Activated CD4-positive, alpha-beta memory T cell treated with anti-CD3 and anti-CD28 coated beads for 36 hours (primary cell): ENCODE measurements around the gene CIBAR2. TPM values are rescaled to one million over a fixed set of nuclear protein-coding genes. Genes with fewer than 3 reads are reported as not detected.

Source experiments
- CTCF ChIA-PET: fragments of 350-600 bp; sonication (Branson Sonifier 250); formaldehyde crosslinking; loops from one replicate; lab custom pipeline; 2021; ENCODE audit warnings: antibody characterized with exemption, inconsistent platforms; lab: Charles Lee
- POLR2A ChIA-PET: fragments of 350-600 bp; sonication (Branson Sonifier 250); formaldehyde crosslinking; loops from one replicate; lab custom pipeline; 2021; ENCODE audit warnings: antibody characterized with exemption; lab: Charles Lee
- DNase-seq: peaks from one replicate; pipeline ENCODE4 v3.0.0-alpha.2; 2020
- H3K27ac Mint-ChIP-seq: one replicate; pipeline ENCODE4 v1.8.0; 2021; ENCODE audit warnings: mixed read lengths
- H3K27me3 Mint-ChIP-seq: one replicate; pipeline ENCODE4 v1.8.0; 2021; ENCODE audit warnings: mixed read lengths
- H3K36me3 Mint-ChIP-seq: one replicate; pipeline ENCODE4 v1.8.0; 2021; ENCODE audit warnings: mixed read lengths
- H3K4me1 Mint-ChIP-seq: one replicate; pipeline ENCODE4 v1.8.0; 2021; ENCODE audit warnings: low read depth, mixed read lengths
- H3K4me3 Mint-ChIP-seq: one replicate; pipeline ENCODE4 v1.8.0; 2021; ENCODE audit warnings: mild to moderate bottlenecking, mixed read lengths
- H3K9me3 Mint-ChIP-seq: one replicate; pipeline ENCODE4 v1.8.0; 2021; ENCODE audit warnings: mixed read lengths
- intact Hi-C: fragments of 100-400 bp; cut with micrococcal nuclease; formaldehyde crosslinking; loops from one replicate; pipeline ENCODE4 v1.15.1; 2023
- total RNA-seq, 2 experiments: library from RNA; stranded (reverse); gene quantifications; one replicate each; pipeline ENCODE4 v1.2.3, GENCODE V29; 2021

The CIBAR2 gene
- total RNA-seq, 2 experiments from 2014 or later = not detected

- POLR2A ChIA-PET = no interaction called here
- intact Hi-C loops = no loop called here
Measured at GRCh38 chr16:85133290-85133599, 21.0 kb upstream of the CIBAR2 start.

GRCh38 chr16:85132456-85133289 lies 20.4 kb upstream of the CIBAR2 start:
- no peaks in the 10 kb centered on the region for H3K9me3 Mint-ChIP-seq
- CTCF ChIA-PET = interaction anchor here (0.7 kb wide), 1 partner anchor 13 kb away, joined by 3 read pairs; no protein-coding TSS in a partner anchor
- no peaks in the 10 kb centered on the region for H3K4me1 Mint-ChIP-seq
- no peaks in the 10 kb centered on the region for H3K36me3 Mint-ChIP-seq
- POLR2A ChIA-PET = no interaction called here
- intact Hi-C loops = no loop called here
- no peak overlapping the region for H3K27ac Mint-ChIP-seq
- H3K4me3 Mint-ChIP-seq = no peak overlapping the region
- H3K27me3 Mint-ChIP-seq = peaks cover 8% of the 10 kb centered on the region
- DNase-seq = no peak

More at GRCh38 chr16:85133290-85133599, 21.0 kb upstream of the CIBAR2 start:
- Mint-ChIP-seq H3K4me1 (no peaks in the 10 kb centered on the region), H3K4me3 (no peak overlapping the region), H3K27me3 (peaks cover 14% of the 10 kb centered on the region), H3K27ac (no peak overlapping the region), H3K9me3 (no peaks in the 10 kb centered on the region), H3K36me3 (no peaks in the 10 kb centered on the region)
- CTCF ChIA-PET = interaction anchor here (0.7 kb wide), 1 partner anchor 14 kb away, joined by 3 read pairs; no protein-coding TSS in a partner anchor
- no peak for DNase-seq

DNA sequence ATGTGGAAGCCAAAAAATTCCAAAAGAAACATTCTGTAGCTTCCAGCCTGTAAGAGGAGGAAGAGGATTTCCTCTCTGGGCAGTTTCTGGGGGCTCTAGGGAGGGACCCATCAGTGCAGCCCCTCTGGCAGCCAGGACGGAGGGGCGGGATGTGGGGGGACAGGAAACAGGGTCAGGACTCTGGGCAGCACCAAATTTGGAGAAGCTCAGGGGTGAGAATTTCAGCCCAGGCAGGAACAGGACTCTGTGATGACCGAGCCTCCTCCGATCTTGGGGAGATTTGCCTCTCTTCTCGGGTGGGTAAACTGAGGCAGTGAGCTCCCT lies 18.4 kb upstream of the CIBAR2 start:
- Mint-ChIP-seq H3K9me3 (no peaks in the 10 kb centered on the region), H3K4me1 (peaks cover 12% of the 10 kb centered on the region), H3K36me3 (no peaks in the 10 kb centered on the region), H3K27ac (no peak overlapping the region), H3K27me3 (no peaks in the 10 kb centered on the region), H3K4me3 (no peak overlapping the region)
- DNase-seq = no peak
- CTCF ChIA-PET = interaction anchor here (0.7 to 2.3 kb wide), 2 partner anchors 16 to 180 kb away, joined by 3 to 7 read pairs; no protein-coding TSS in a partner anchor
- intact Hi-C loops = no loop called here
- POLR2A ChIA-PET = no interaction called here

- Mint-ChIP-seq H3K36me3 (no peaks in the 10 kb centered on the region), H3K9me3 (no peaks in the 10 kb centered on the region), H3K27ac (no peak overlapping the region), H3K4me3 (no peak overlapping the region), H3K4me1 (peaks cover 12% of the 10 kb centered on the region), H3K27me3 (no peaks in the 10 kb centered on the region)
- CTCF ChIA-PET = interaction anchor here (0.7 to 2.3 kb wide), 2 partner anchors 15 to 179 kb away, joined by 3 to 7 read pairs; no protein-coding TSS in a partner anchor
- POLR2A ChIA-PET = no interaction called here
- no peak for DNase-seq
- intact Hi-C loops = no loop called here
Measured at GRCh38 chr16:85129876-85130704, 17.8 kb upstream of the CIBAR2 start.

DNA sequence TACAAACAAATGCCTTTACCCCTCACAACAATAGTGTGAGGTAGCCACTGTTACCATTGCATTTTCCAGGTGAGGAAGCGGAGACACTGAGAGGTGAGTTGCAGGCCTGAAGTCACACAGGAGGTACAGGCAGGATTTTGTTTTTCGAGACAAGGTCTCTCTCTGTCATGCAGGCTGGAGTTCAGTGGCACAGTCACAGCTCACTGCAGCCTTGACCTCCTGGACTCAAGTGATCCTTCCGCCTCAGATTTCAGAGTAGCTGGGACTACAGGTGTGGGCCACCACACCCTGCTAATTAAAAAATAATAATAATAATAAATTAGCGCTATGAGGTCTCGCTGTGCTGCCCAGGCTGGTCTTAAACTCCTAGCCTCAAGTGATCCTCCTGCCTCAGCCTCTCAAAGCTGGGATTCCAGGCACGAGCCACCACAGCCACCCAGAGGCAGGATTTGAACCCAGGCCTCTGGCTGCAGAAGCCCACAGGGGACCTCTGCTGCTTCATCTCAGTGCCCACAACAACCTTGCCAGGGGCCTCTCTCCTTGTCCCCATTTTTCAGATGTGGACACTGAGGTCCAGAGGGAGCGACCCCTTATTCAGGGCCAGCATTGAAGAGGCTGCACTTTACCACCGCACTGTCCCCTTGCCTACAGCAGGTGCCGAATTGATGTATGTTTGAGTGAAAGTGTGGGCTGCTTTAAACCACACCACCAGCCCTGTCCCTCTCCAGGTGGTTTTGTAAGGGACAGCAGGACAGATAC lies 16.0 kb upstream of the CIBAR2 start:
- Mint-ChIP-seq H3K27ac (no peak overlapping the region), H3K27me3 (no peaks in the 10 kb centered on the region), H3K9me3 (peaks cover 2% of the 10 kb centered on the region), H3K36me3 (no peaks in the 10 kb centered on the region), H3K4me1 (peaks cover 12% of the 10 kb centered on the region), H3K4me3 (no peak overlapping the region)
- ChIA-PET POLR2A (no interaction called here), CTCF (interaction anchor here (3.0 kb wide), 1 partner anchor 13 kb away, joined by 17 read pairs; no protein-coding TSS in a partner anchor)
- DNase-seq = no peak
- intact Hi-C loops = no loop called here

GRCh38 chr16:85127379-85127723 lies 15.1 kb upstream of the CIBAR2 start:
- Mint-ChIP-seq H3K4me3 (no peak overlapping the region), H3K27ac (no peak overlapping the region), H3K9me3 (peaks cover 2% of the 10 kb centered on the region), H3K4me1 (peaks cover 12% of the 10 kb centered on the region), H3K36me3 (no peaks in the 10 kb centered on the region), H3K27me3 (no peaks in the 10 kb centered on the region)
- no peak for DNase-seq
- intact Hi-C loops = no loop called here
- ChIA-PET POLR2A (no interaction called here), CTCF (interaction anchor here (0.6 to 3.0 kb wide), 2 partner anchors 12 to 55 kb away, joined by 3 to 17 read pairs; no protein-coding TSS in a partner anchor)

DNA sequence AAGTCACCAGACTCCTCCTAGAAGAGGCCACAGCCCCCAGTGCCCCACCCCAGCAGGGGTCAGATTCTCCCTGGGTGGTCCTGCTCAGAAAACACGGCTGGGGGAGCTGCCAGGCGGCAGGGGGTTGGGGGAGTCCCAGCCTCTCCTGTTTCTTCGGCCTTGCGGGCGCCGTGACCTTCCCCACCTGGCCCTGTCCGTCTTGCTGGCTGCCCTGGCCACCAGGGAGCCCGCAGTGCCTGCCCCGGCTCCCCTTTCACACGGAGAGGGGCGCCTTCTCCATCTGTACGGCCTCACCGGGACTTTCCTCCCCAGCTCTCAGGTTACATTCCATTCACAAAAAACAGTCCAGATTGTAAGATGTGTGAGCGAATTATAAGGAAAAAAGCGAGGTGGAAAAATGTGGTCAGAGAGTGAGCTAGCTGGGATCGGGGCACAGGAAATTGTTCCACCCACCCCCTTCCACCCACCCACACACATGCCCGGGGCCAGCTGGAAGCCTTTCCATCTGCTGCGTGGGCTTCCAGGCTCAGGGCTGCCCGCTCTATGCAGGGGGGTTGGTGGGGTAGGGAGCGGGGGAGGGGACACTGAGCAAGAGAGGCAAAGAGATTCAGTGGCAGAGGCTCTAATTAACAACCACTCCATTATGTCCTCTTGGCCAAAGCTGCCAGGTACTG lies 14.6 kb upstream of the CIBAR2 start:
- peak; percentile 44 for DNase-seq
- intact Hi-C loops = no loop called here
- Mint-ChIP-seq H3K36me3 (no peaks in the 10 kb centered on the region), H3K27me3 (no peaks in the 10 kb centered on the region), H3K27ac (no peak overlapping the region), H3K4me3 (no peak overlapping the region), H3K4me1 (peaks cover 12% of the 10 kb centered on the region), H3K9me3 (peaks cover 2% of the 10 kb centered on the region)
- CTCF ChIA-PET = interaction anchor here (3.0 kb wide), 1 partner anchor 12 kb away, joined by 17 read pairs; no protein-coding TSS in a partner anchor
- POLR2A ChIA-PET = interaction anchor here (0.5 kb wide), 1 partner anchor 72 kb away, joined by 4 read pairs; no protein-coding TSS in a partner anchor

GRCh38 chr16:85126394-85126704 lies 14.1 kb upstream of the CIBAR2 start:
- Mint-ChIP-seq H3K27me3 (no peaks in the 10 kb centered on the region), H3K36me3 (no peaks in the 10 kb centered on the region), H3K27ac (no peak overlapping the region), H3K4me3 (no peak overlapping the region), H3K9me3 (peaks cover 2% of the 10 kb centered on the region), H3K4me1 (peaks cover 12% of the 10 kb centered on the region)
- no peak for DNase-seq
- intact Hi-C loops = no loop called here
- ChIA-PET POLR2A (interaction anchor here (0.5 kb wide), 2 partner anchors 70 to 72 kb away, joined by 3 to 4 read pairs; no protein-coding TSS in a partner anchor), CTCF (interaction anchor here (3.0 kb wide), 1 partner anchor 11 kb away, joined by 17 read pairs; no protein-coding TSS in a partner anchor)

DNA sequence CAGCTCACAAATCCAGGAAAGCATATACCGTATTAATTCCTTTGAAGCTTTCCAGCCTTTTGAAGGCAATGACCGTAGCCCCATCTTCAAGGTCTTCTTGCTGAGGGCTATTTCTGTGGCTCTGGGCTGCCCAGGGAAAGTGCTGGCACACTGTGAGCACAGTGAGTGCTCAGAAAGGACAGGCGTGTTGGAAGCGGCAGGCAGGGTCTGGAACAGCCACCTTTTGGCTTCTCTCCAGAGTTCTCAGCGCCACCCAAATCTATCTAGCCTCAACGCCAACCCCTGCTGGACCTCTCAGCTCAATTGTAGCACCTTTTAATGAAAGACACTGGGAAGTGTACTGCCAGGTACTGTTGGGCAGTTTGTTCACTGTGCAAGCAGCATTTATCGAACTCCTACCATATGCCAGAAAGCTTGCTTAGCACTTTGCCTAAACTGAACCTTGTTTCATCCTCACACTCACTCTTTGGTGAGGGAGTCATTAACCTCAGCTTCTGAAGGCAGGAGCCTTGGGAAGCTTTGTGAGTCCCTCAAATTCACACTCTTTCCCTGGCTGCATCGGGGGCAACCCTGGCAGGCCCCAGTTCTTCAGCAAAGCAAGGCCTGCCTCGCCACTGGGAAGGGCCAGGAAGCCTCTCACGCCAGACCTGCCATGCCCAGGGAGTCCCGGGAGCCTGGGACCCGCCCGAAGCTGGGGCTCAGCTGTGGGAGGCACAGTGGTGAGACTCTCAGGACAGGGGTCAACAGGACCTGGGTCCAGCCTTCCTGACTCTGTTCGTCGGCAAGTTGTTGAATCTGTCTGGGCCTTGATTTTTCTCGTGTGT lies 13.5 kb upstream of the CIBAR2 start:
- no peak overlapping the region for H3K4me3 Mint-ChIP-seq
- H3K36me3 Mint-ChIP-seq = no peaks in the 10 kb centered on the region
- H3K4me1 Mint-ChIP-seq = peaks cover 12% of the 10 kb centered on the region
- POLR2A ChIA-PET = interaction anchor here (0.5 kb wide), 1 partner anchor 70 kb away, joined by 3 read pairs; no protein-coding TSS in a partner anchor
- no peak for DNase-seq
- H3K27ac Mint-ChIP-seq = no peak overlapping the region
- CTCF ChIA-PET = interaction anchor here (1.3 to 3.0 kb wide), 2 partner anchors 11 to 39 kb away, joined by 3 to 17 read pairs; no protein-coding TSS in a partner anchor
- H3K9me3 Mint-ChIP-seq = peaks cover 2% of the 10 kb centered on the region
- H3K27me3 Mint-ChIP-seq = no peaks in the 10 kb centered on the region
- intact Hi-C loops = no loop called here

DNA sequence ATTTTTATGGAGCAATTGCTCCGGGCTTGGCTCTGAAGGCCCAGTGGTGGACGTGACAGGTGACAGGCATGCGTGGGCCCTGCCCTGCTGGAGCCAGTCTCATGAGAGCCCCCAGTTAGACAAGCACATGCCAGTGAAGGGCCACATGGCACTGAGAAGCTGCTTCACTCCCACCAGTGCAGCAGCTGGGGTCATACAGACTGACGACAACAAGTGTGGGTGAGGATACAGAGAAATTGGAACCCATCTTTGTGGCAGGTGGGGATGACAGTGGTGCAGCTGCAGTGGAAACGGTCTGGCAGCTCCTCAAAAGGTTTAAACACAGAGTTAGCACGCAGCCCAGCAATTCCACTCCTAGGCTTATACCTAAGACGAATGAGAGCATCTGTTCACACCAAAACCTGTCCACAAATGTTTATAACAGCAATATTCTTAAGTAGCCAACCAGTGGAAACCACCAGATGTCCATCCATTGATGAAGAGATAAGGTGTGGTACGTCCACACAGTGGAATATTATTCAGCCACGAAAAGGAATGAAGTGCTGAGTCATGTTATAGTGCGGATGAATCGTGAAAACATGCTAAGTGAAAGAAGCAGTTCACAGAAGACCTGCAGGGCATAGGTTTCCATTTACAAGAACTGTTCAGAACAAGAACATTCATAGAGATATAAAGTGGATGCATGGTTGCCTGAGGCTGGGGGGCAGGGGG lies 12.5 kb upstream of the CIBAR2 start:
- no peak overlapping the region for H3K27ac Mint-ChIP-seq
- peaks cover 12% of the 10 kb centered on the region for H3K4me1 Mint-ChIP-seq
- ChIA-PET POLR2A (no interaction called here), CTCF (interaction anchor here (1.3 to 1.8 kb wide), 2 partner anchors 10 to 38 kb away, joined by 3 to 4 read pairs; no protein-coding TSS in a partner anchor)
- no peaks in the 10 kb centered on the region for H3K27me3 Mint-ChIP-seq
- peaks cover 2% of the 10 kb centered on the region for H3K9me3 Mint-ChIP-seq
- intact Hi-C loops = no loop called here
- DNase-seq = no peak
- no peaks in the 10 kb centered on the region for H3K36me3 Mint-ChIP-seq
- no peak overlapping the region for H3K4me3 Mint-ChIP-seq
